HCT116 (cell line): Measurements from ENCODE around the gene ADGRA1. TPM values are rescaled to one million over a fixed set of nuclear protein-coding genes. Genes with fewer than 3 reads are reported as not detected.

Source experiments
- ATAC-seq: fragments of 200-7000 bp; cut with Tn5 transposase; 2 replicates; pipeline ENCODE4 v1.9.1; 2020; ENCODE audit warnings: mild to moderate bottlenecking, moderate library complexity
- BruUV-seq: library from RNA; stranded (reverse); fragments of 400-500 nt; replicated peaks from 2 replicates; lab custom pipeline; 2021; lab: Mats Ljungman, UMichigan
- CTCF ChIA-PET: fragments of 300-600 bp; sonication (Branson Sonifier 250); formaldehyde crosslinking; loops from one replicate; lab custom pipeline; 2021; ENCODE audit warnings: antibody characterized with exemption; lab: Charles Lee
- POLR2A ChIA-PET: fragments of 300-600, 350-600 bp; sonication (Branson Sonifier 250); formaldehyde crosslinking; loops from one replicate; lab custom pipeline; 2021; ENCODE audit warnings: antibody characterized with exemption; lab: Charles Lee
- RAD21 ChIA-PET, 2 experiments: fragments of 300-600 bp; sonication (Branson Sonifier 250); formaldehyde crosslinking; loops; one replicate each; lab custom pipeline; 2023; ENCODE audit warnings: low total read pairs in 2 of 2; ENCODE audit not compliant: uncharacterized antibody in 2 of 2, unreplicated experiment in 2 of 2, low non-redundant PET in 1 of 2; lab: Charles Lee
- DNase-seq: peaks from one replicate; pipeline ENCODE4 v3.0.0-alpha.2; 2010; ENCODE audit warnings: low read depth, low spot score
- H2AFZ ChIP-seq: fragments of 200-600 bp; shearing (Covaris generic), sonication (generic); 2 replicates; pipeline ENCODE4 v1.6.1; 2017; ENCODE audit warnings: low read depth, mixed run types, mixed read lengths, antibody characterized with exemption, low read length; ENCODE audit not compliant: poor library complexity, severe bottlenecking
- H3K27ac ChIP-seq: 2 replicates; pipeline ENCODE4 v1.5.1; 2012; ENCODE audit warnings: low read depth, low read length
- H3K27me3 ChIP-seq: fragments of 200-600 bp; sonication (generic); 2 replicates; pipeline ENCODE4 v1.6.1; 2016; ENCODE audit warnings: mixed run types, low read length, mixed read lengths; ENCODE audit not compliant: insufficient read depth
- H3K36me3 ChIP-seq, 2 experiments: fragments of 200-500 bp in 1 of 2; fragments of 200-600 bp in 1 of 2; sonication (Bioruptor generic) in 1 of 2; sonication (generic) in 1 of 2; 2 replicates each; pipeline versions ENCODE4 v1.5.1 to v1.6.1; 2014 to 2016; ENCODE audit warnings: low read length in 2 of 2, inconsistent platforms in 1 of 2, mixed read lengths in 1 of 2, mixed run types in 1 of 2; ENCODE audit not compliant: insufficient read depth in 2 of 2, control insufficient read depth in 1 of 2
- H3K4me1 ChIP-seq, 2 experiments: fragments of 200-600 bp in 1 of 2; sonication (generic) in 1 of 2; 2 replicates each; pipeline versions ENCODE4 v1.5.1 to v1.6.1; 2012 to 2017; ENCODE audit warnings: low read length in 2 of 2, inconsistent platforms in 1 of 2, mild to moderate bottlenecking in 1 of 2, mixed read lengths in 1 of 2, mixed run types in 1 of 2, moderate library complexity in 1 of 2; ENCODE audit not compliant: insufficient read depth in 2 of 2, control insufficient read depth in 1 of 2
- H3K4me2 ChIP-seq: fragments of 200-600 bp; sonication (generic); 2 replicates; pipeline ENCODE4 v1.6.1; 2017; ENCODE audit warnings: mixed run types, low read length, mixed read lengths
- H3K4me3 ChIP-seq, 2 experiments: fragments of 200-600 bp in 1 of 2; sonication (generic) in 1 of 2; replicated peaks in 1 of 2; 2 replicates each; pipeline ENCODE4 v1.5.1; 2011 to 2016; ENCODE audit warnings: low read length in 2 of 2, control low read depth in 1 of 2, low read depth in 1 of 2, mild to moderate bottlenecking in 1 of 2, mixed read lengths in 1 of 2, mixed run types in 1 of 2
- H3K79me2 ChIP-seq: fragments of 200-600 bp; sonication (generic); 2 replicates; pipeline ENCODE4 v1.6.1; 2017; ENCODE audit warnings: mild to moderate bottlenecking, mixed run types, low read length, moderate library complexity, mixed read lengths; ENCODE audit not compliant: insufficient read depth
- H3K9ac ChIP-seq: fragments of 200-600 bp; sonication (generic); 2 replicates; pipeline ENCODE4 v1.6.1; 2016; ENCODE audit warnings: low read length, mixed read lengths
- H3K9me2 ChIP-seq: fragments of 200-600 bp; sonication (generic), shearing (Covaris generic); 2 replicates; pipeline ENCODE4 v1.6.1; 2017; ENCODE audit warnings: mixed run types, mild to moderate bottlenecking, moderate library complexity; ENCODE audit not compliant: insufficient read depth
- H3K9me3 ChIP-seq, 2 experiments: fragments of 200-500 bp in 1 of 2; fragments of 200-600 bp in 1 of 2; sonication (Bioruptor generic) in 1 of 2; sonication (generic) in 1 of 2; 2 replicates each; pipeline ENCODE4 v1.6.1; 2014 to 2017; ENCODE audit warnings: low read length in 2 of 2, mixed read lengths in 2 of 2, inconsistent platforms in 1 of 2, low read depth in 1 of 2, mild to moderate bottlenecking in 1 of 2, mixed run types in 1 of 2, moderate library complexity in 1 of 2; ENCODE audit not compliant: control insufficient read depth in 1 of 2, insufficient read depth in 1 of 2
- H4K20me1 ChIP-seq: fragments of 200-600 bp; sonication (generic), shearing (Covaris generic); 2 replicates; pipeline ENCODE4 v1.6.1; 2017; ENCODE audit warnings: mixed run types, mild to moderate bottlenecking, moderate library complexity; ENCODE audit not compliant: insufficient read depth
- CEBPB ChIP-seq: IDR thresholded peaks from 2 replicates; pipeline ENCODE4 v1.6.1; 2012; ENCODE audit warnings: low read depth
- EGR1 ChIP-seq: IDR thresholded peaks from 2 replicates; pipeline ENCODE4 v1.6.1; 2012; ENCODE audit warnings: low read depth
- ELF1 ChIP-seq: IDR thresholded peaks from 2 replicates; pipeline ENCODE4 v1.6.1; 2012; ENCODE audit warnings: low read depth, borderline replicate concordance
- FOSL1 ChIP-seq: IDR thresholded peaks from 2 replicates; pipeline ENCODE4 v1.6.1; 2012; ENCODE audit warnings: low read depth
- JUND ChIP-seq: IDR thresholded peaks from 2 replicates; pipeline ENCODE4 v1.6.1; 2012
- RAD21 ChIP-seq: IDR thresholded peaks from 2 replicates; pipeline ENCODE4 v1.6.1; 2012; ENCODE audit warnings: low read depth, mild to moderate bottlenecking
- SP1 ChIP-seq: IDR thresholded peaks from 2 replicates; pipeline ENCODE4 v1.6.1; 2012; ENCODE audit warnings: low read depth
- SRF ChIP-seq: IDR thresholded peaks from 2 replicates; pipeline ENCODE4 v1.6.1; 2012; ENCODE audit warnings: low read depth
- YY1 ChIP-seq: IDR thresholded peaks from 2 replicates; pipeline ENCODE4 v1.6.1; 2011; ENCODE audit warnings: low read length, low read depth, moderate library complexity, mild to moderate bottlenecking; ENCODE audit not compliant: insufficient replicate concordance; ENCODE audit errors: extremely low read depth
- intact Hi-C: fragments of 100-400 bp; cut with micrococcal nuclease; formaldehyde crosslinking; loops from 2 replicates; pipeline ENCODE4 v1.10.0; 2022
- total RNA-seq: library from RNA; stranded (reverse); gene quantifications from one replicate; pipeline ENCODE4 v1.2.1, GENCODE V29; 2021; ENCODE audit not compliant: unreplicated experiment
- TF ChIP-seq, protein P1 (sequence below), 3 experiments: fragments of 200-600 bp in 1 of 3; sonication (generic) in 1 of 3; IDR thresholded peaks in 2 of 3; conservative IDR thresholded peaks in 1 of 3; 2 replicates each; pipeline ENCODE4 v1.5.1; 2012 to 2017; ENCODE audit warnings: low read depth in 2 of 3, low read length in 2 of 3, antibody characterized with exemption in 1 of 3, borderline replicate concordance in 1 of 3, control low read depth in 1 of 3, mild to moderate bottlenecking in 1 of 3, mixed read lengths in 1 of 3, mixed run types in 1 of 3, moderate library complexity in 1 of 3; ENCODE audit not compliant: insufficient read depth in 1 of 3
- TF ChIP-seq, protein P2 (sequence below): IDR thresholded peaks from 2 replicates; pipeline ENCODE4 v1.6.1; 2012
- TF ChIP-seq, protein P3 (sequence below): IDR thresholded peaks from 2 replicates; pipeline ENCODE4 v1.6.1; 2012

ADGRA1 gene
- total RNA-seq, 1 experiment from 2014 or later, result not detected

DNA sequence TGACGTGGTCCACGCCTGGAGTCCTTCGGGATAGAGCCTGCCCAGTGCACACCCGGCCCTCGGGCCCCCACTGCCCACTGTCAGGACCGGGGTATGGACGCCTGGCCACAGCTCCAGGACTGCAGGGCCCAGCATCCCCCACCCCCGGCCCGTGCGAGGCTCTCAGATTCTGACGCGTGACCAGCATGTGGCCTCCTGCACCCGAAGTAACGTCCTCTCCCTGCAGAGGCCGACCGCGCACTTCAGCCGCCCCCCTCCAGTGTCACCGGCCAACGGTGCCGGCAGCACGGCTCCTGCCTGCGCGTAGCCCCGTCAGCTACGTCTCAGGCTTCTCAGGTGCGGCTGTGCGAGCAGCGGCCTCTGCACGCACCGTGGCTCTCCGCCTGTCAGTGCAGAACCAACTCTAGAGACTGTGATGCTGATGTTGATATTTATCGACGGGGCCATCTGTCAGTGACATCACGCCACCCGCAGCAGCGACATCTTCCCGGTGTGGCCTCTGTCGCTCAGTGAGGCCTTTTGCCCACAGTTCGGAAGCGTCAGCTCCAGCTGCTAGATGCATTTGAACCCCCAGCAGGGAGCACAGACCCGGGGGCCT lies 40.1 kb upstream of the ADGRA1 start:
- no peaks in the 10 kb centered on the region for H3K27me3 ChIP-seq
- ChIA-PET POLR2A (no interaction called here), CTCF (no interaction called here), RAD21 (no interaction called here)
- TF ChIP-seq JUND (no peak), ELF1 (no peak), CEBPB (no peak)
- TF ChIP-seq, protein P1, sequence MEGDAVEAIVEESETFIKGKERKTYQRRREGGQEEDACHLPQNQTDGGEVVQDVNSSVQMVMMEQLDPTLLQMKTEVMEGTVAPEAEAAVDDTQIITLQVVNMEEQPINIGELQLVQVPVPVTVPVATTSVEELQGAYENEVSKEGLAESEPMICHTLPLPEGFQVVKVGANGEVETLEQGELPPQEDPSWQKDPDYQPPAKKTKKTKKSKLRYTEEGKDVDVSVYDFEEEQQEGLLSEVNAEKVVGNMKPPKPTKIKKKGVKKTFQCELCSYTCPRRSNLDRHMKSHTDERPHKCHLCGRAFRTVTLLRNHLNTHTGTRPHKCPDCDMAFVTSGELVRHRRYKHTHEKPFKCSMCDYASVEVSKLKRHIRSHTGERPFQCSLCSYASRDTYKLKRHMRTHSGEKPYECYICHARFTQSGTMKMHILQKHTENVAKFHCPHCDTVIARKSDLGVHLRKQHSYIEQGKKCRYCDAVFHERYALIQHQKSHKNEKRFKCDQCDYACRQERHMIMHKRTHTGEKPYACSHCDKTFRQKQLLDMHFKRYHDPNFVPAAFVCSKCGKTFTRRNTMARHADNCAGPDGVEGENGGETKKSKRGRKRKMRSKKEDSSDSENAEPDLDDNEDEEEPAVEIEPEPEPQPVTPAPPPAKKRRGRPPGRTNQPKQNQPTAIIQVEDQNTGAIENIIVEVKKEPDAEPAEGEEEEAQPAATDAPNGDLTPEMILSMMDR (IDR thresholded peaks at IDR 0.05 in 2 of 3, conservative IDR thresholded peaks at IDR 0.05 in 1 of 3; ENCODE audit: borderline replicate concordance in 1 of 3, insufficient read depth in 1 of 3, low read depth in 2 of 3, low read length in 2 of 3), result no peak
- H3K9me2 ChIP-seq, result no peaks in the 10 kb centered on the region
- DNase-seq, result no peak
- no peak for ATAC-seq
- no peak overlapping the region for H3K4me3 ChIP-seq
- no peak overlapping the region for H3K9ac ChIP-seq
- no peak overlapping the region for H3K4me2 ChIP-seq
- H2AFZ ChIP-seq, result no peak overlapping the region
- intact Hi-C loops, result no loop called here
- H3K9me3 ChIP-seq, result no peaks in the 10 kb centered on the region
- no peaks in the 10 kb centered on the region for H4K20me1 ChIP-seq
- H3K36me3 ChIP-seq, result no peaks in the 10 kb centered on the region
- no peaks in the 10 kb centered on the region for H3K4me1 ChIP-seq
- BruUV-seq, result no TSS peak
- no peak overlapping the region for H3K27ac ChIP-seq
- no peaks in the 10 kb centered on the region for H3K79me2 ChIP-seq

DNA sequence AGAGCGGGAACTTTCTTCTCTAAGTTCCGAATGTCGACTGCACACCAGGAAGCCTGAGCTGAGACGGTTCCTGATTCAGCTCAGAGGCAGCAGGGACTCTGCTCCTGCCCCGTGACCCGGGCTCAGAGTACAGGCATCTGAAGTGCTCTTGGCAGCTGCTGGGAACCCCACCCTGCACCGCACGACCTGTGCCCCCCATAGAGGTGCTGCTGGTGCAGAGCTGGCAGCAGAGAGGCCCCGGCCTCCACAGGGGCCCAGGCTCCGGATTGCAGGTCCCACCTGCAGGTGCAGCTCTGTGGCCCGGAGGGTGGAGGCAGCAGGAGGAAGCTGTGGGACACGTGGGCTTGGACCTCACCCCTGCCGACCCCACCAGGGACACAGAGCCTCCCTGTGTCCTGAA lies 39.5 kb upstream of the ADGRA1 start:
- H3K4me2 ChIP-seq, result no peak overlapping the region
- H3K4me3 ChIP-seq, result no peak overlapping the region
- H4K20me1 ChIP-seq, result no peaks in the 10 kb centered on the region
- POLR2A ChIA-PET, result no interaction called here
- BruUV-seq, result no TSS peak
- no peaks in the 10 kb centered on the region for H3K9me2 ChIP-seq
- H3K9ac ChIP-seq, result no peak overlapping the region
- RAD21 ChIA-PET, result no interaction called here
- intact Hi-C loops, result no loop called here
- no peak for ATAC-seq
- H3K4me1 ChIP-seq, result no peaks in the 10 kb centered on the region
- CTCF ChIA-PET, result no interaction called here
- H3K27me3 ChIP-seq, result no peaks in the 10 kb centered on the region
- no peak for DNase-seq
- no peaks in the 10 kb centered on the region for H3K79me2 ChIP-seq
- TF ChIP-seq, protein P2, sequence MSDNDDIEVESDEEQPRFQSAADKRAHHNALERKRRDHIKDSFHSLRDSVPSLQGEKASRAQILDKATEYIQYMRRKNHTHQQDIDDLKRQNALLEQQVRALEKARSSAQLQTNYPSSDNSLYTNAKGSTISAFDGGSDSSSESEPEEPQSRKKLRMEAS, result no peak
- TF ChIP-seq SRF (no peak), SP1 (no peak), EGR1 (no peak), JUND (no peak), YY1 (no peak), RAD21 (no peak), FOSL1 (no peak), ELF1 (no peak), CEBPB (no peak)
- TF ChIP-seq, protein P3, sequence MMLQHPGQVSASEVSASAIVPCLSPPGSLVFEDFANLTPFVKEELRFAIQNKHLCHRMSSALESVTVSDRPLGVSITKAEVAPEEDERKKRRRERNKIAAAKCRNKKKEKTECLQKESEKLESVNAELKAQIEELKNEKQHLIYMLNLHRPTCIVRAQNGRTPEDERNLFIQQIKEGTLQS, result no peak
- TF ChIP-seq, protein P1 (IDR thresholded peaks at IDR 0.05 in 2 of 3, conservative IDR thresholded peaks at IDR 0.05 in 1 of 3; ENCODE audit: borderline replicate concordance in 1 of 3, insufficient read depth in 1 of 3, low read depth in 2 of 3, low read length in 2 of 3), result no peak
- no peaks in the 10 kb centered on the region for H3K9me3 ChIP-seq
- H3K36me3 ChIP-seq, result no peaks in the 10 kb centered on the region
- no peak overlapping the region for H2AFZ ChIP-seq
- no peak overlapping the region for H3K27ac ChIP-seq
